Measurements from ENCODE around the gene TMEM203. TPM values are rescaled to one million over a fixed set of nuclear protein-coding genes. Genes with fewer than 3 reads are reported as not detected.

The TMEM203 gene
- total and polyA plus RNA-seq, 2 of the 13 experiments (the other 11 are each of a cell fraction or from before 2014, with no cell fraction given), result 23.4 to 36.7 TPM

GRCh38 chr9:137198902-137199283 lies 6.6 kb downstream of the TMEM203 start:
- Histone ChIP-seq H4K20me1 (ENCODE audit: insufficient read depth, low read length) (no peaks in the 10 kb centered on the region; the same call in 1 of the 2 replicates), H3K4me3 (replicated peaks in 1 of 3; ENCODE audit: insufficient read depth in 1 of 3, low read depth in 2 of 3, low read length in 3 of 3) (peak overlapping the region; percentile 71 to 75 (median 72)), H2AFZ (ENCODE audit: low read length) (no peak overlapping the region), H3K4me2 (ENCODE audit: low read depth, low read length) (peak overlapping the region; percentile 90), H3K27ac (ENCODE audit: extremely low read length, insufficient read depth, low read length) (peak overlapping the region; percentile 47), H3K36me3 (replicated peaks in 1 of 2; ENCODE audit: control insufficient read depth in 1 of 2, insufficient read depth in 2 of 2, low read length in 2 of 2) (no peaks in the 10 kb centered on the region; a peak in 1 of 5 replicates), H3K9ac (ENCODE audit: insufficient read depth, low read depth, low read length) (peak overlapping the region; percentile 73), H3K4me1 (ENCODE audit: insufficient read depth, low read length) (peaks cover 75% of the 10 kb centered on the region), H3K27me3 (ENCODE audit: control insufficient read depth in 1 of 2, insufficient read depth in 2 of 2, low read length in 2 of 2) (no peaks in the 10 kb centered on the region), H3K79me2 (ENCODE audit: insufficient read depth, low read length) (peaks cover 61% of the 10 kb centered on the region), H3K9me3 (ENCODE audit: low read length) (no peaks in the 10 kb centered on the region)
- ATAC-seq (no peak), DNase-seq (ENCODE audit: low spot score) (no peak), FAIRE-seq (no peak)
- in situ Hi-C loops (cut with HindIII; ENCODE audit: extremely low pct_ligation_motif_present, low pct_unique_long_range_greater_than_20kb), result no loop called here
- intact Hi-C loops (cut with micrococcal nuclease; ENCODE audit: unreplicated experiment), result no loop called here
- BruUV-seq (replicated peaks), result no TSS peak
- 15% methylated on average over 4 of the region's 11 CpGs for WGBS (ENCODE audit: low lambda C conversion rate)
- POLR2A ChIA-PET, result interaction anchor here (0.8 to 3.0 kb wide), 14 partner anchors 10 to 81 kb away, joined by 3 to 47 read pairs (median 5); partner anchors contain the start of genes ANAPC2, RNF208, SSNA1 and TUBB4B
- CTCF ChIA-PET (ENCODE audit: low intra/inter-chr PET ratio, low total read pairs), result interaction anchor here (1.3 kb wide), 1 partner anchor 10 kb away, joined by 4 read pairs; the partner anchor contains the start of genes ANAPC2 and SSNA1
- no peak for TF ChIP-seq ZNF44 (CRISPR knock-in tag; IDR thresholded peaks at IDR 0.05)
- peak; percentile 48 for TF ChIP-seq AGO2 (optimal IDR thresholded peaks at IDR 0.05; ENCODE audit: low read depth, low read length)
- TF ChIP-seq XRCC5 (optimal IDR thresholded peaks at IDR 0.05; ENCODE audit: low read length), result peak; percentile 14
- TF ChIP-seq ZBTB8A (CRISPR knock-in tag; IDR thresholded peaks at IDR 0.05; ENCODE audit: borderline replicate concordance, low read depth), result no peak
- TF ChIP-seq ZNF367 (CRISPR knock-in tag; IDR thresholded peaks at IDR 0.05; ENCODE audit: borderline replicate concordance), result no peak
- no peak for TF ChIP-seq SKI (IDR thresholded peaks at IDR 0.05; ENCODE audit: partially characterized antibody)
- no peak for TF ChIP-seq LRRFIP1 (CRISPR knock-in tag; conservative IDR thresholded peaks at IDR 0.05)
- TF ChIP-seq ZNF687 (CRISPR knock-in tag; IDR thresholded peaks at IDR 0.05), result peak; percentile 36; the same call in 1 of the 2 replicates
- TF ChIP-seq ARID2 (CRISPR knock-in tag; IDR thresholded peaks at IDR 0.05; ENCODE audit: borderline replicate concordance), result peak; percentile 13; the same call in 1 of the 2 replicates
- TF ChIP-seq ATF7-NPFF (CRISPR knock-in tag; IDR thresholded peaks at IDR 0.05; ENCODE audit: low read depth), result 0 out of 2 replicates have a peak, but pooled peaks have one; percentile 15
- TF ChIP-seq NFYC (CRISPR knock-in tag; IDR thresholded peaks at IDR 0.05), result no peak
- TF ChIP-seq HNF4A (CRISPR knock-in tag; IDR thresholded peaks at IDR 0.05), result 0 out of 2 replicates have a peak, but pooled peaks have one; percentile 4
- 0 out of 2 replicates have a peak, but pooled peaks have one; percentile 48 for TF ChIP-seq ZNF446 (CRISPR knock-in tag; IDR thresholded peaks at IDR 0.05)
